Esophagus squamous epithelium (tissue), 5 donors: ENCODE data around the gene FNDC11. TPM values are rescaled to one million over a fixed set of nuclear protein-coding genes. Genes with fewer than 3 reads are reported as not detected.

Experiments
- DNase-seq: peaks from one replicate; lab custom pipeline; 2025; lab: John Stamatoyannopoulos, UW
- H3K27ac ChIP-seq, 4 donors: fragments of 200-600 bp; sonication (generic); one replicate each; pipeline ENCODE4 v1.5.1; 2016 to 2019; ENCODE audit warnings: mild to moderate bottlenecking in 1 of 4
- H3K27me3 ChIP-seq, 4 donors: fragments of 200-600 bp; sonication (generic); 1 replicate in 3 of 4; 2 replicates in 1 of 4; pipeline versions ENCODE4 v1.5.1 to v1.6.0; 2017 to 2021; ENCODE audit warnings: antibody characterized with exemption in 1 of 4
- H3K36me3 ChIP-seq, 3 donors: fragments of 200-600 bp; sonication (generic); one replicate each; pipeline ENCODE4 v1.5.1; 2016 to 2019
- H3K4me1 ChIP-seq, 3 donors: fragments of 200-600 bp; sonication (generic); one replicate each; pipeline ENCODE4 v1.5.1; 2017 to 2019
- H3K4me3 ChIP-seq, 4 donors: fragments of 200-600 bp; sonication (generic); 1 replicate in 3 of 4; 2 replicates in 1 of 4; pipeline ENCODE4 v1.5.1; 2016 to 2019; ENCODE audit warnings: mild to moderate bottlenecking in 2 of 4, moderate library complexity in 1 of 4
- H3K9me3 ChIP-seq, 3 donors: fragments of 200-600 bp; sonication (generic); one replicate each; pipeline ENCODE4 v1.5.1; 2016 to 2019
- CTCF ChIP-seq, 6 experiments: fragments of 450-650 bp in 4 of 6; fragments of 200-600 bp in 2 of 6; sonication (generic) in 2 of 6; IDR thresholded peaks; one replicate each; pipeline ENCODE4 v1.5.1; 2016 to 2019; ENCODE audit warnings: antibody characterized with exemption in 6 of 6, mild to moderate bottlenecking in 4 of 6, moderate library complexity in 4 of 6
- POLR2A ChIP-seq, 4 donors: fragments of 450-650 bp; IDR thresholded peaks; one replicate each; pipeline ENCODE4 v1.6.1; 2017; ENCODE audit warnings: antibody characterized with exemption in 4 of 4, mild to moderate bottlenecking in 4 of 4, moderate library complexity in 3 of 4
- WGBS, 2 donors: methylation state at CpG; one replicate each; pipeline ENCODE4 v1.1.5; 2018; 5-methylcytosine and 5-hydroxymethylcytosine counted together
- intact Hi-C: fragments of 100-400 bp; cut with DNase I; formaldehyde crosslinking; loops from one replicate; pipeline ENCODE4 v1.15.0; 2022
- total RNA-seq, 4 donors: library from RNA; depleted of rRNA; stranded (reverse); fragments of >200 nt; gene quantifications; one replicate each; pipeline ENCODE4 v1.1.0, GENCODE V29; 2016
- donor health status: DM: yes; HTN: yes; CAD: no.

Gene FNDC11
- total RNA-seq, 4 donors from 2014 or later, result under 0.01 TPM; not detected in 3

GRCh38 chr20:63574829-63575743 lies 21.1 kb downstream of the FNDC11 start:
- Histone ChIP-seq H3K4me1 (peaks cover 9 to 32% (median 16%) of the 10 kb centered on the region in 3 donors), H3K36me3 (peaks cover 0 to 12% (median 4%) of the 10 kb centered on the region in 3 donors), H3K27ac (peak overlapping the region; percentile 83 to 93 (median 90)), H3K27me3 (peaks cover 0 to 20% (median 0%) of the 10 kb centered on the region in 4 donors), H3K4me3 (peak overlapping the region in 1 of 4 donors; percentile 91), H3K9me3 (no peaks in the 10 kb centered on the region)
- DNase-seq, result no peak
- WGBS, 2 donors, result 66 to 69% methylated on average over 18 to 20 of the region's 28 CpGs
- intact Hi-C loops, result no loop called here
- TF ChIP-seq POLR2A (IDR thresholded peaks at IDR 0.05) (no peak), CTCF (IDR thresholded peaks at IDR 0.05) (no peak)

- DNase-seq, result no peak
- peaks cover 0 to 12% (median 4%) of the 10 kb centered on the region in 3 donors for H3K36me3 ChIP-seq
- no peaks in the 10 kb centered on the region for H3K9me3 ChIP-seq
- peaks cover 0 to 20% (median 0%) of the 10 kb centered on the region in 4 donors for H3K27me3 ChIP-seq
- 78 to 85% methylated on average over 7 of the region's 7 CpGs for WGBS, 2 donors
- no peak overlapping the region for H3K27ac ChIP-seq
- peaks cover 9 to 32% (median 16%) of the 10 kb centered on the region in 3 donors for H3K4me1 ChIP-seq
- no peak overlapping the region for H3K4me3 ChIP-seq
- intact Hi-C loops, result no loop called here
- TF ChIP-seq CTCF (IDR thresholded peaks at IDR 0.05) (no peak), POLR2A (IDR thresholded peaks at IDR 0.05) (no peak)
These were observed 22.4 kb downstream of the FNDC11 start for GRCh38 chr20:63576311-63576710.

- TF ChIP-seq CTCF (IDR thresholded peaks at IDR 0.05) (no peak), POLR2A (IDR thresholded peaks at IDR 0.05) (no peak)
- no peak overlapping the region for H3K27ac ChIP-seq
- 47 to 51% methylated on average over 8 to 11 of the region's 19 CpGs for WGBS, 2 donors
- peaks cover 0 to 20% (median 0%) of the 10 kb centered on the region in 4 donors for H3K27me3 ChIP-seq
- no peaks in the 10 kb centered on the region for H3K9me3 ChIP-seq
- DNase-seq, result no peak
- peaks cover 0 to 5% (median 0%) of the 10 kb centered on the region in 3 donors for H3K36me3 ChIP-seq
- H3K4me3 ChIP-seq, result no peak overlapping the region
- intact Hi-C loops, result no loop called here
- peaks cover 9 to 26% (median 16%) of the 10 kb centered on the region in 3 donors for H3K4me1 ChIP-seq
These were observed 23.4 kb downstream of the FNDC11 start for GRCh38 chr20:63577317-63577894.

- Histone ChIP-seq H3K9me3 (no peaks in the 10 kb centered on the region), H3K36me3 (no peaks in the 10 kb centered on the region), H3K4me1 (peaks cover 4 to 16% (median 8%) of the 10 kb centered on the region in 3 donors), H3K27ac (no peak overlapping the region), H3K4me3 (no peak overlapping the region), H3K27me3 (peaks cover 0 to 20% (median 0%) of the 10 kb centered on the region in 4 donors)
- WGBS, 2 donors, result 64 to 68% methylated on average over 18 to 19 of the region's 26 CpGs
- intact Hi-C loops, result no loop called here
- no peak for DNase-seq
- TF ChIP-seq CTCF (IDR thresholded peaks at IDR 0.05), result peak in 1 of 6 experiments; percentile 21
- no peak for TF ChIP-seq POLR2A (IDR thresholded peaks at IDR 0.05)
These were observed 24.5 kb downstream of the FNDC11 start for GRCh38 chr20:63578224-63579016.
